HL-60/S4 (cell line): ENCODE measurements around the gene GPRASP1.
"Not testable (repeated sequence)": the region's sequence is repeated elsewhere in the genome, so short reads cannot be mapped to it uniquely, and the experiment has no call there.

Experiments
- in situ Hi-C: fragments of 300-500 bp; cut with MboI; formaldehyde crosslinking; loops from 2 replicates; pipeline ENCODE4 v1.14.3; 2022; ENCODE audit warnings: low sequenced_read_pairs

GPRASP1 gene

DNA sequence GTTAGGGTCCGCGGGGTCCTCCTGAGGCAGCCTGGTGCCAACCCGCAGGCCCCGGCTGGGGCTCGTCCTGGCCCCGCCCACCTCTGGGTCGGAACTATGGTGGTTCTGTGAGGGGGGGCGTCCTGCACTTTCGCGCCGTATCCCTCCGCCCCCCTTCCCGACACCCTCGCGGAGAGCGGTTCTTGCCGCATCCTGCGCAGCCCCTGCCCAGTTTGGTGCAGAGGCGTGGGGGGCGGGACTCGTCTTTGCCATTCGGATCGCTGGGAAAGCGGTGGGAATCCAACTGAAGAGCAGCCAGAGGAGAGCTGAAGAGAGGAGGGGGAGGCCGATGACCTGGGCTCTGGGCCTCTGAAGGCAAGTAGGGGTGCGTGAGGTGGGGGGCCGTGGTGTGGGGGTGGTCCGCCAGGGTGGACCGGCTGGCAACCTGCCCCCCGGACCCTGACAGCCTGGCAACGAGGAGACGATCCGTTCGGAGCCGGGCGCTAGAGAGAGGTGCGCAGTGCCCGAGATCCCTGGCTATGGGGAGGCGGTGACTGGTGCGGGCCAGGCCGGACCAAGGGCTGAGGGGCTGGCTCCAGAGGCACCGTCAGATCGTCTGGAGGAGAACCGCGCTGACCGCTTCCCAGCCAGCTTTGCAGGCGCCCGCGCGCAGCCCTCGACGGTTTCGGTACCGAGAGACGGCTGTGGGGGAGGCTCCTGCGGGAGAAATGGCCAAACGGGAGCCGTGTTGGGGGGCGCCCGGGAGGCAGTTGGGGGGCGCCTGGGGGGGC, at the start of gene GPRASP1:
TSS of gene GPRASP1 (plus strand) at position 242 of the 770 bp plus-strand sequence. CDS start 2,431 bp downstream, outside the sequence.
- in situ Hi-C loops, result no loop called here

- in situ Hi-C loops, result loop anchor here (25.0 kb wide), 1 partner anchor 108 kb away; the partner anchor contains the start of genes GPRASP2 and GPRASP3
These were observed 47.0 kb upstream of the GPRASP1 start for GRCh38 chrX:102604327-102604726.

GRCh38 chrX:102606115-102606514, 45.2 kb upstream of the GPRASP1 start:
- in situ Hi-C loops, result loop anchor here (25.0 kb wide), 1 partner anchor 106 kb away; the partner anchor contains the start of genes GPRASP2 and GPRASP3

- in situ Hi-C loops, result loop anchor here (25.0 kb wide), 1 partner anchor 101 kb away; the partner anchor contains the start of genes GPRASP2 and GPRASP3
These were observed 40.4 kb upstream of the GPRASP1 start for GRCh38 chrX:102610905-102611304.

DNA sequence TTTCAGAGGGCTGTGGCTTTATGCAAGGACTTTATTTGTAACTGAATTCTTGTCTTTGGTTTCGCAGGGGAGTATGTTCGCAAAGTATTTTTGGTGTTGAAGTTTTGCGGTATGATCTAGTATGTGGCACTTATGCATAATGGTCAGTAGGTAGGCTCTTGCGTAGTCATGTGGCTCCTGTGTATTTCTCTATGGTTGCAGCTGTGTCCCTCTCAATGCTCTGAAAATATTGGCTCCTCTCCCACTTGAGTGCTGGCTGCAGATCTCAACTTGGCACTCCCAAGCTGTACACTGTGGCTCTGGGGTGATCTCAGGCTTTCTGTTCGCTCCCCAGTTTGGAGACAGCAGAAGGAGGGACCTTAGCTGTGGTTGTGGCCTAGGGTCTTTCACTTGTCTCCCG, 27.2 kb upstream of the GPRASP1 start:
- in situ Hi-C loops, result loop anchor here (25.0 kb wide), 1 partner anchor 88 kb away; the partner anchor contains the start of genes GPRASP2 and GPRASP3

- in situ Hi-C loops, result no loop called here
These were observed 23.6 kb upstream of the GPRASP1 start for GRCh38 chrX:102627640-102628039.

DNA sequence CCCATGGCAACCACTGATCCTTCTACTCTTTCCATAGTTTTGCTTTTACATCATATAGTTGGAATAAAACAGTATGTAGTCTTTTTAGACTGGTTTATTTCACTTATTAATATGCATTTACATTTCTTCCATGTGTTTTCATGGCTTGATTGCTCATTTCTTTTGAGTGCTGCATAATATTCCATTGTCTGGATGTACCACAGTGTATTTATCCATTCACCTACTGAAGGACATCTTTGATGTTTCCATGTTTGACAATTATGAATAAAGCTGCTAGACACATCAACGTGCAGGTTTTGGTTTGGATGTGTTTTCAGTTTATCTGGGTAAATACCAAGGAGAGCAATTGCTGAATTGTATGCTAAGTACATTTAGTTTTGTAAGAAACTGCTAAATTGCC, 13.7 kb upstream of the GPRASP1 start:
- in situ Hi-C loops, result no loop called here

DNA sequence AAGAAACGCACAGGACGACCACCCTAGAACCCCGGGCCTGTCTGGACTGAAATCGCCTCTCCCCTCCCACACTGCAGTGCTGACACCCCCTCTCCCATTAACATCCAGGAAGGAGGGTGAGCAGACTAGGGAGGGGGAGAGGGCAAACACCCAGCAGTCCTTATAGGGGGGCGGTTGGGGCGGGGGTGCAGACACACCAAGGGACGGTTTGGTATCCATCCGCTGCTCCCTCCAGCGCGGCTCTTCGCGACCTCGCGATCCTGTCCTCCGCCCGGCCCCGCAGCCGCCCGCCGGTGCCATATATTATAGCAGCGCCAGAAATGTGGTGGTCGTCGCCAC, 411 bp upstream of the GPRASP1 start:
- in situ Hi-C loops, result no loop called here

GRCh38 chrX:102652031-102652688, 877 bp downstream of the GPRASP1 start:
- in situ Hi-C loops, result no loop called here

- in situ Hi-C loops, result no loop called here
These were observed 3.4 kb downstream of the GPRASP1 start for GRCh38 chrX:102654696-102655095.

GRCh38 chrX:102658556-102658955, 7.3 kb downstream of the GPRASP1 start:
- in situ Hi-C loops, result no loop called here

GRCh38 chrX:102659790-102660757, 8.8 kb downstream of the GPRASP1 start:
- in situ Hi-C loops, result no loop called here

GRCh38 chrX:102663820-102664219, 12.5 kb downstream of the GPRASP1 start:
- in situ Hi-C loops, result not testable (repeated sequence)

DNA sequence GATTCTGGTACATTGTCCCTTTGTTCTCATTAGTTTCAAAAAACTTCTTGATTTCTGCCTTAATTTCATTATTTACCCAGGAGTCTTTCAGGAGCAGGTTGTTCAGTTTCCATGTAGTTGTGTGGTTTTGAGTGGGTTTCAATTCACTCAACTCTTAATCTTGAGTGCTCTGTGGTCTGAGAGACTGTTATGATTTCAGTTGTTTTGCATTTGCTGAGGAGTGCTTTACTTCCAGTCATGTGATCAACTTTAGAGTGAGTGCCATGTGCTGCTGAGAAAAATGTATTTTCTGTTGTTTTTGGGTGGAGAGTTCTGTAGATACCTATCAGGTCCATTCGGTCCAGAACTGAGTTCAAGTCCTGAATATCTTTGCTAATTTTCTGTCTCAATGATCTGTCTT, 15.8 kb downstream of the GPRASP1 start:
- in situ Hi-C loops, result not testable (repeated sequence)

DNA sequence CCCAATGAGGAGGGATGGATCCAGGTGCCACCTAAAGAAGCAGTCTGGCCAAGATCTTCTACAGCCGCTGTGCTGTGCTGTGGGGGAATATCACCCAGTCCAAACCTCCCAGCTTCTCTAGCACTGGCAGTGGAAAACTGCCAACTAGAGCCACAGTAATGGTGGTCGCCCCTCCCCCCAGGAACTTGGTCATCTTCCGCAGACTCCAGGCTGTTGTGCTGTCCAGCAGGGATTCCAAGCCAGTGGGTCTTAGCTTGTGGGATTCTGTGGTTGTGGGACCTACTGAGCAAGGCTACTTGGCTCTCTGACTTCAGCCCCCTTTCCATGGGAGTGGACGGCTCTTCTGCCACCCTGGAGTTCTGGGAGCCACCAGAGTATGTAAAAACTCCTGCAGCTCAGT, 18.2 kb downstream of the GPRASP1 start:
- in situ Hi-C loops, result no loop called here

DNA sequence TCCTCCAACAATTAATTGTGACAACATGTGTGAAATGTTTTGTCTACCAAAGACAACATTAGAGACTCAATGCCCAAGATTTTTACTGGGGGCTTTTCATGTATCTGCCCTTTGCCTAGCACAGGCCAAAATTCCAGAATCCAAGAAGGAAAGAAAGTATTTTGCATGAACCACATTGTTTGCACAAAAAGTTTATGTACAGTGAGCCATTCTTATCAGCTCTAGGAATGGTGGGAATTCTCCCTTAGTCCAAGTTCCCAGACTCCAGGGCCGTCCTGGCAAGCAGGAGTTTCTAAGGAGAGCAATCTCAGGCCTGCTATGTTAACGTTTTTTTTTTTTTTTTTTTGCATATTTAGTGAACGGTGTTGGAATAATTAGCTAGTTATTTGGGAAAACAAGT, 21.6 kb downstream of the GPRASP1 start:
- in situ Hi-C loops, result no loop called here

- in situ Hi-C loops, result not testable (repeated sequence)
These were observed 26.2 kb downstream of the GPRASP1 start for GRCh38 chrX:102677479-102677878.

GRCh38 chrX:102684772-102685520, 33.7 kb downstream of the GPRASP1 start:
- in situ Hi-C loops, result no loop called here

DNA sequence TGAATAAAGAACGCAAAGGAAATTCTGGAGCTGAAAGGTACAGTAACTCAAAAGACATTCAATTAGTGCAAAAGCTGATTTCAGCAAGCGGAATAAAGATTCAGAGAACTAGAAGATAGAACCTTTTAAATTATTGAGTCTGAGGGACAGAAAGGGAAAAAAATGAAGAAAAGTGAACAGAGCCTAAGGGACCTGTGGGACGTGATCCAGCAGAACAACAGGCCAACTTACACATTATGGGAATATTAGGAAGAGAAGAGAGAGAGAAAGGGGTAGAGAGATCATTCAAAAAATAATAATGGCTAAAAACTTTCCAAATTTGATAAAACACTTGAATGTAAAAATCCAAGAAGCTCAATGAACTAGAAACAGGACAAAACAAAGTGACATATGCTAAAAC, 43.5 kb downstream of the GPRASP1 start:
- in situ Hi-C loops, result no loop called here

GRCh38 chrX:102696306-102696705, 45.0 kb downstream of the GPRASP1 start:
- in situ Hi-C loops, result no loop called here
